Vagina (tissue), 2 donors: ENCODE measurements around the gene HMSD.

Experiments used
- CTCF ChIP-seq, 3 experiments: fragments of 450-650 bp in 2 of 3; fragments of 200-600 bp in 1 of 3; sonication (generic) in 1 of 3; IDR thresholded peaks; one replicate each; pipeline ENCODE4 v1.5.1; 2017 to 2019; ENCODE audit warnings: antibody characterized with exemption in 3 of 3, mild to moderate bottlenecking in 2 of 3, moderate library complexity in 2 of 3
- POLR2A ChIP-seq, 2 donors: fragments of 450-650 bp; IDR thresholded peaks; one replicate each; pipeline ENCODE4 v1.6.1; 2017; ENCODE audit warnings: antibody characterized with exemption in 2 of 2, mild to moderate bottlenecking in 2 of 2, moderate library complexity in 2 of 2
- POLR2AphosphoS5 ChIP-seq, 2 donors: sonication (generic); formaldehyde crosslinking; IDR thresholded peaks; one replicate each; pipeline ENCODE4 v1.9.0; 2017; ENCODE audit warnings: antibody characterized with exemption in 2 of 2, mild to moderate bottlenecking in 2 of 2, low read depth in 1 of 2; ENCODE audit not compliant: insufficient read depth in 1 of 2

GRCh38 chr18:63907664-63908063, 41.4 kb upstream of the HMSD start, which contains the start of gene SERPINB10:
- TF ChIP-seq CTCF (IDR thresholded peaks at IDR 0.05) (no peak), POLR2A (IDR thresholded peaks at IDR 0.05) (no peak), POLR2AphosphoS5 (IDR thresholded peaks at IDR 0.05; ENCODE audit: insufficient read depth in 1 of 2, low read depth in 1 of 2) (no peak)
